AG04449 (cell line): ENCODE data around the gene RIC1.
A peak's percentile ranks its signal among the peaks of the same experiment; 100 is the strongest.
"Not testable (repeated sequence)": the region's sequence is repeated elsewhere in the genome, so short reads cannot be mapped to it uniquely, and the experiment has no call there.

Experiments used
- CTCF ChIA-PET: fragments of 350-600 bp; formaldehyde crosslinking; extraction: SDS; loops from one replicate; lab custom pipeline; 2021; ENCODE audit warnings: antibody characterized with exemption; lab: Yijun Ruan, JAX
- POLR2A ChIA-PET: fragments of 400-600, 350-600 bp; formaldehyde crosslinking; extraction: SDS; loops from one replicate; lab custom pipeline; 2020; ENCODE audit warnings: antibody characterized with exemption, inconsistent platforms; lab: Yijun Ruan, JAX
- DNase-seq: peaks from one replicate; pipeline ENCODE4 v3.0.0-alpha.2; 2010; ENCODE audit warnings: low read depth, low spot score
- H3K4me3 ChIP-seq: 2 replicates; pipeline ENCODE4 v1.5.1; 2011; ENCODE audit warnings: low read depth, mild to moderate bottlenecking, control low read depth, low read length
- CTCF ChIP-seq: IDR thresholded peaks from one replicate; pipeline ENCODE4 v1.5.1; 2011; ENCODE audit warnings: mild to moderate bottlenecking, moderate library complexity, low read length, control low read depth, inconsistent platforms; ENCODE audit not compliant: insufficient read depth; ENCODE audit errors: missing control alignments

RIC1 gene

GRCh38 chr9:5791870-5792269 is 163.0 kb downstream of the RIC1 start:
- ChIA-PET CTCF (no interaction called here), POLR2A (no interaction called here)
- no peak for TF ChIP-seq CTCF
- no peak for DNase-seq
- no peak overlapping the region for H3K4me3 ChIP-seq

GRCh38 chr9:5793812-5794211 is 164.9 kb downstream of the RIC1 start:
- ChIA-PET CTCF (interaction anchor here (1.0 to 2.8 kb wide), 4 partner anchors 39 to 512 kb away, joined by 3 to 10 read pairs (median 4); partner anchors contain the start of gene ERMP1), POLR2A (no interaction called here)
- no peak for TF ChIP-seq CTCF
- no peak for DNase-seq
- H3K4me3 ChIP-seq, result no peak overlapping the region

GRCh38 chr9:5796298-5796697 is 167.4 kb downstream of the RIC1 start:
- ChIA-PET CTCF (interaction anchor here (3.4 kb wide), 1 partner anchor 258 kb away, joined by 11 read pairs; no protein-coding TSS in a partner anchor), POLR2A (interaction anchor here (0.5 kb wide), 1 partner anchor 886 kb away, joined by 5 read pairs; no protein-coding TSS in a partner anchor)
- no peak for TF ChIP-seq CTCF
- no peak overlapping the region for H3K4me3 ChIP-seq
- no peak for DNase-seq

GRCh38 chr9:5798581-5798980 is 169.7 kb downstream of the RIC1 start:
- TF ChIP-seq CTCF, result no peak
- POLR2A ChIA-PET, result interaction anchor here (0.6 kb wide), 1 partner anchor 664 kb away, joined by 3 read pairs; no protein-coding TSS in a partner anchor

GRCh38 chr9:5799314-5799713 is 170.4 kb downstream of the RIC1 start:
- no peak for DNase-seq
- no peak overlapping the region for H3K4me3 ChIP-seq
- TF ChIP-seq CTCF, result peak; percentile 57
- POLR2A ChIA-PET, result interaction anchor here (0.6 kb wide), 1 partner anchor 663 kb away, joined by 3 read pairs; no protein-coding TSS in a partner anchor
- CTCF ChIA-PET, result interaction anchor here (0.7 to 1.5 kb wide), 6 partner anchors 9 to 506 kb away, joined by 3 to 8 read pairs (median 5); partner anchors contain the start of gene ERMP1

More at GRCh38 chr9:5798581-5798980, 169.7 kb downstream of the RIC1 start:
- CTCF ChIA-PET, result interaction anchor here (0.7 to 1.5 kb wide), 7 partner anchors 10 to 507 kb away, joined by 3 to 8 read pairs (median 5); partner anchors contain the start of gene ERMP1
- no peak for DNase-seq
- H3K4me3 ChIP-seq, result no peak overlapping the region

- POLR2A ChIA-PET, H3K4me3 ChIP-seq, DNase-seq: not testable (repeated sequence)
- CTCF ChIA-PET, result interaction anchor here (1.1 kb wide), 1 partner anchor 86 kb away, joined by 4 read pairs; no protein-coding TSS in a partner anchor
These were observed 171.5 kb downstream of the RIC1 start for GRCh38 chr9:5800378-5800777.
